Measurements from ENCODE around the gene PIEZO2.

The PIEZO2 gene

GRCh38 chr18:11162889-11163288 is 13.5 kb upstream of the PIEZO2 start:
- no peaks in the 10 kb centered on the region for H3K27me3 ChIP-seq (ENCODE audit: insufficient read depth, low read length, poor library complexity, severe bottlenecking)
- no peaks in the 10 kb centered on the region for H3K9me3 ChIP-seq (ENCODE audit: insufficient read depth, low read depth, low read length)
- no peaks in the 10 kb centered on the region for H3K79me2 ChIP-seq (ENCODE audit: insufficient read depth, low read length)
- no peaks in the 10 kb centered on the region for H3K9me2 ChIP-seq (replicated peaks; ENCODE audit: low read depth, low read length)
- no peak for TF ChIP-seq CTCF (conservative IDR thresholded peaks at IDR 0.05; ENCODE audit: low read length)
- H3F3A ChIP-seq (ENCODE audit: low read depth), result no peaks in the 10 kb centered on the region
- H3K4me1 ChIP-seq (ENCODE audit: insufficient read depth, low read length, poor library complexity, severe bottlenecking), result no peaks in the 10 kb centered on the region
- no peak overlapping the region for H3K4me3 ChIP-seq (ENCODE audit: low read length, poor library complexity, severe bottlenecking)
- no peaks in the 10 kb centered on the region for H4K20me1 ChIP-seq (ENCODE audit: insufficient read depth, low read length, poor library complexity, severe bottlenecking)
- H3K36me3 ChIP-seq (ENCODE audit: insufficient read depth, low read length), result no peaks in the 10 kb centered on the region
- H2AFZ ChIP-seq (ENCODE audit: low read length), result no peak overlapping the region
- no peak overlapping the region for H3K9ac ChIP-seq (ENCODE audit: low read depth, low read length, poor library complexity, severe bottlenecking)
- no peak overlapping the region for H3K4me2 ChIP-seq (ENCODE audit: low read depth, low read length, poor library complexity, severe bottlenecking)

GRCh38 chr18:11162462-11162861 is 13.1 kb upstream of the PIEZO2 start:
- H2AFZ ChIP-seq (ENCODE audit: low read length), result no peak overlapping the region
- no peaks in the 10 kb centered on the region for H3K4me1 ChIP-seq (ENCODE audit: insufficient read depth, low read length, poor library complexity, severe bottlenecking)
- H3K79me2 ChIP-seq (ENCODE audit: insufficient read depth, low read length), result no peaks in the 10 kb centered on the region
- H3F3A ChIP-seq (ENCODE audit: low read depth), result no peaks in the 10 kb centered on the region
- H3K9ac ChIP-seq (ENCODE audit: low read depth, low read length, poor library complexity, severe bottlenecking), result no peak overlapping the region
- H3K9me3 ChIP-seq (ENCODE audit: insufficient read depth, low read depth, low read length), result no peaks in the 10 kb centered on the region
- H3K36me3 ChIP-seq (ENCODE audit: insufficient read depth, low read length), result no peaks in the 10 kb centered on the region
- H3K27me3 ChIP-seq (ENCODE audit: insufficient read depth, low read length, poor library complexity, severe bottlenecking), result no peaks in the 10 kb centered on the region
- no peak overlapping the region for H3K4me3 ChIP-seq (ENCODE audit: low read length, poor library complexity, severe bottlenecking)
- TF ChIP-seq EZH2phosphoT487 (IDR thresholded peaks at IDR 0.05; ENCODE audit: borderline replicate concordance) (no peak), CTCF (conservative IDR thresholded peaks at IDR 0.05; ENCODE audit: low read length) (no peak)
- H3K4me2 ChIP-seq (ENCODE audit: low read depth, low read length, poor library complexity, severe bottlenecking), result no peak overlapping the region
- no peaks in the 10 kb centered on the region for H4K20me1 ChIP-seq (ENCODE audit: insufficient read depth, low read length, poor library complexity, severe bottlenecking)
- H3K9me2 ChIP-seq (replicated peaks; ENCODE audit: low read depth, low read length), result no peaks in the 10 kb centered on the region

- Histone ChIP-seq H3K4me1 (ENCODE audit: insufficient read depth, low read length, poor library complexity, severe bottlenecking) (no peaks in the 10 kb centered on the region), H3K9ac (ENCODE audit: low read depth, low read length, poor library complexity, severe bottlenecking) (no peak overlapping the region), H3K9me3 (ENCODE audit: insufficient read depth, low read depth, low read length) (no peaks in the 10 kb centered on the region), H3K4me3 (ENCODE audit: low read length, poor library complexity, severe bottlenecking) (no peak overlapping the region), H3F3A (ENCODE audit: low read depth) (no peaks in the 10 kb centered on the region), H3K27me3 (ENCODE audit: insufficient read depth, low read length, poor library complexity, severe bottlenecking) (no peaks in the 10 kb centered on the region), H3K9me2 (replicated peaks; ENCODE audit: low read depth, low read length) (no peaks in the 10 kb centered on the region), H3K36me3 (ENCODE audit: insufficient read depth, low read length) (no peaks in the 10 kb centered on the region), H4K20me1 (ENCODE audit: insufficient read depth, low read length, poor library complexity, severe bottlenecking) (no peaks in the 10 kb centered on the region), H3K4me2 (ENCODE audit: low read depth, low read length, poor library complexity, severe bottlenecking) (no peak overlapping the region), H3K79me2 (ENCODE audit: insufficient read depth, low read length) (no peaks in the 10 kb centered on the region), H2AFZ (ENCODE audit: low read length) (no peak overlapping the region)
- TF ChIP-seq CTCF (conservative IDR thresholded peaks at IDR 0.05; ENCODE audit: low read length) (no peak), EZH2phosphoT487 (IDR thresholded peaks at IDR 0.05; ENCODE audit: borderline replicate concordance) (no peak)
Observed at GRCh38 chr18:11160313-11160712, 10.9 kb upstream of the PIEZO2 start.
